Thyroid gland (tissue), 4 donors: ENCODE measurements around the gene ANKRD63.

ENCODE experiments used
- CTCF ChIP-seq, 6 experiments: fragments of 200-600 bp in 3 of 6; fragments of 450-650 bp in 3 of 6; sonication (generic) in 3 of 6; IDR thresholded peaks; one replicate each; pipeline ENCODE4 v1.5.1; 2016 to 2019; ENCODE audit warnings: antibody characterized with exemption in 6 of 6, mild to moderate bottlenecking in 2 of 6, inconsistent platforms in 1 of 6, moderate library complexity in 1 of 6
- POLR2A ChIP-seq, 2 donors: fragments of 450-650 bp; IDR thresholded peaks; one replicate each; pipeline ENCODE4 v1.6.1; 2017; ENCODE audit warnings: antibody characterized with exemption in 2 of 2, mild to moderate bottlenecking in 2 of 2, moderate library complexity in 1 of 2

GRCh38 chr15:40249477-40250303 lies 33.2 kb downstream of the ANKRD63 start:
- TF ChIP-seq CTCF (IDR thresholded peaks at IDR 0.05) (no peak), POLR2A (IDR thresholded peaks at IDR 0.05) (no peak)
